K562 (cell line): ENCODE data around the gene NUP50. TPM values are rescaled to one million over a fixed set of nuclear protein-coding genes. Genes with fewer than 3 reads are reported as not detected.

ENCODE experiments used
- BCOR ChIP-seq: fragments of 450-650 bp; IDR thresholded peaks from 2 replicates; pipeline ENCODE4 v1.6.1; 2016
- BRF1 ChIP-seq: IDR thresholded peaks from 3 replicates; pipeline ENCODE4 v1.6.1; 2011; ENCODE audit warnings: borderline replicate concordance, mild to moderate bottlenecking; ENCODE audit not compliant: insufficient read length; ENCODE audit errors: extremely low read depth
- CEBPG ChIP-seq, 3 experiments: fragments of 200-800 bp in 1 of 3; sonication (Bioruptor generic) in 1 of 3; sonication (generic) in 1 of 3; formaldehyde crosslinking in 1 of 3; IDR thresholded peaks in 2 of 3; conservative IDR thresholded peaks in 1 of 3; 2 replicates each; pipeline versions ENCODE4 v1.6.1 to v1.8.0; 2016 to 2022; ENCODE audit warnings: missing compliant biosample characterization in 2 of 3, missing genetic modification characterization in 2 of 3, mild to moderate bottlenecking in 1 of 3, missing genetic modification reagents in 1 of 3
- CLOCK ChIP-seq: fragments of 250-450 bp; sonication (Bioruptor Pico); IDR thresholded peaks from 2 replicates; pipeline ENCODE4 v1.4.0; 2020; ENCODE audit warnings: mild to moderate bottlenecking, moderate library complexity, borderline replicate concordance
- ETV6 ChIP-seq, 3 experiments: fragments of 150-350 bp in 1 of 3; sonication (generic) in 1 of 3; formaldehyde crosslinking in 1 of 3; IDR thresholded peaks; 2 replicates each; pipeline versions ENCODE4 v1.6.1 to v1.8.0; 2014 to 2022; ENCODE audit warnings: borderline replicate concordance in 2 of 3, low read depth in 2 of 3, antibody characterized with exemption in 1 of 3, low read length in 1 of 3, mild to moderate bottlenecking in 1 of 3, missing genetic modification reagents in 1 of 3
- KDM1A ChIP-seq, 2 experiments: fragments of 450-650 bp; IDR thresholded peaks; 2 replicates each; pipeline ENCODE4 v1.6.1; 2016; ENCODE audit warnings: mild to moderate bottlenecking in 2 of 2
- KHSRP ChIP-seq: fragments of 450-650 bp; IDR thresholded peaks from 2 replicates; pipeline ENCODE4 v1.6.1; 2017
- MEF2A ChIP-seq: IDR thresholded peaks from 2 replicates; pipeline ENCODE4 v1.6.1; 2011; ENCODE audit warnings: low read depth, mild to moderate bottlenecking, low read length, moderate library complexity; ENCODE audit not compliant: control insufficient read depth
- PKNOX1 ChIP-seq: fragments of 450-650 bp; IDR thresholded peaks from 2 replicates; pipeline ENCODE4 v1.6.1; 2016
- POLR2A ChIP-seq: fragments of 450-650 bp; conservative IDR thresholded peaks from 2 replicates; pipeline ENCODE4 v1.6.1; 2016
- PYGO2 ChIP-seq: fragments of 450-650 bp; IDR thresholded peaks from 2 replicates; pipeline ENCODE4 v1.6.1; 2016; ENCODE audit warnings: mild to moderate bottlenecking, missing genetic modification characterization, moderate library complexity, missing compliant biosample characterization
- RHOXF2B ChIP-seq: fragments of 250-450 bp; sonication (Bioruptor Pico); conservative IDR thresholded peaks from 2 replicates; pipeline ENCODE4 v1.5.1; 2021
- SETDB1 ChIP-seq: IDR thresholded peaks from one replicate; pipeline ENCODE4 v1.6.1; 2012; ENCODE audit warnings: low read length, control low read depth, inconsistent platforms
- SRSF7 ChIP-seq: fragments of 200-400 bp; formaldehyde crosslinking; optimal IDR thresholded peaks from 2 replicates; pipeline ENCODE3; 2017; ENCODE audit warnings: mild to moderate bottlenecking, low read depth, low read length
- TAF1 ChIP-seq: IDR thresholded peaks from 2 replicates; pipeline ENCODE4 v1.6.1; 2011; ENCODE audit warnings: mild to moderate bottlenecking, low read length, moderate library complexity; ENCODE audit not compliant: insufficient read depth, control insufficient read depth, severe bottlenecking; ENCODE audit errors: extremely low read depth
- WHSC1 ChIP-seq: IDR thresholded peaks from one replicate; pipeline ENCODE4 v1.6.1; 2012; ENCODE audit warnings: low read length, control low read depth, inconsistent platforms
- ZBTB17 ChIP-seq: fragments of 450-650 bp; formaldehyde crosslinking; IDR thresholded peaks from 2 replicates; pipeline ENCODE4 v1.4.0; 2020; ENCODE audit warnings: mild to moderate bottlenecking
- ZNF316 ChIP-seq: fragments of 450-650 bp; IDR thresholded peaks from 2 replicates; pipeline ENCODE4 v1.6.1; 2016
- ZNF395 ChIP-seq: fragments of 200-800 bp; sonication (Bioruptor generic); IDR thresholded peaks from 2 replicates; pipeline ENCODE4 v1.6.1; 2017; ENCODE audit warnings: missing genetic modification characterization, missing compliant biosample characterization
- ZNF586 ChIP-seq: fragments of 450-650 bp; formaldehyde crosslinking; conservative IDR thresholded peaks from 2 replicates; pipeline ENCODE4 v1.4.0; 2020; ENCODE audit warnings: mild to moderate bottlenecking, moderate library complexity
- ZNF655 ChIP-seq: fragments of 250-450 bp; sonication (Bioruptor Pico); IDR thresholded peaks from 2 replicates; pipeline ENCODE4 v1.5.0; 2021
- ZNF76 ChIP-seq: fragments of 250-450 bp; sonication (Bioruptor Pico); IDR thresholded peaks from 2 replicates; pipeline ENCODE4 v1.4.0; 2020; ENCODE audit warnings: mild to moderate bottlenecking, moderate library complexity, borderline replicate concordance
- polyA plus RNA-seq, 8 experiments: library from polyadenylated mRNA; depleted of rRNA in 4 of 8; stranded (reverse) in 5 of 8; unstranded in 3 of 8; fragments of >200 nt; fragmentation: Nextera tagmentation in 2 of 8; fragmentation: Illumina TruSeq in 1 of 8; extraction: Ambion mirVana in 2 of 8; extraction: Trizol in 1 of 8; gene quantifications; 2 replicates each; pipeline versions ENCODE4 v1.2.1 to v1.2.3, GENCODE V29; 2011 to 2014; ENCODE audit warnings: inconsistent platforms in 1 of 8, missing spikeins in 1 of 8
- total RNA-seq, 7 experiments: library from RNA; depleted of rRNA in 6 of 7; stranded (reverse); fragments of >200 nt in 6 of 7; fragmentation: Illumina TruSeq in 2 of 7; extraction: Trizol in 2 of 7; gene quantifications; 2 replicates each; pipeline versions ENCODE4 v1.2.1 to v1.2.3, GENCODE V29; 2011 to 2021; ENCODE audit warnings: low replicate concordance in 1 of 7

The NUP50 gene
- total and polyA plus RNA-seq, 9 of the 15 experiments (the other 6 are each of a cell fraction or from before 2014, with no cell fraction given), result 23.8 to 83.7 (median 55.3) TPM

- no peak for TF ChIP-seq CLOCK
- peak; percentile 33; the same call in 1 of the 2 replicates for TF ChIP-seq BCOR
- TF ChIP-seq ZNF76 (CRISPR knock-in tag), result no peak
- TF ChIP-seq POLR2A, result peak; percentile 73
- no peak for TF ChIP-seq RHOXF2B (CRISPR knock-in tag)
- no peak for TF ChIP-seq MEF2A
- no peak for TF ChIP-seq ZBTB17
- no peak for TF ChIP-seq WHSC1
- TF ChIP-seq CEBPG (CRISPR knock-in tag; IDR thresholded peaks at IDR 0.05), result no peak
- TF ChIP-seq CEBPG (tag; conservative IDR thresholded peaks at IDR 0.05 in 1 of 2, IDR thresholded peaks at IDR 0.05 in 1 of 2), result no peak
- no peak for TF ChIP-seq ETV6 (IDR thresholded peaks at IDR 0.05; ENCODE audit: borderline replicate concordance in 1 of 2, low read depth in 2 of 2, low read length in 1 of 2)
- TF ChIP-seq ETV6 (CRISPR knock-in tag; IDR thresholded peaks at IDR 0.05; ENCODE audit: borderline replicate concordance), result 0 out of 2 replicates have a peak, but pooled peaks have one; percentile 42
- no peak for TF ChIP-seq ZNF395 (CRISPR knock-in tag)
- no peak for TF ChIP-seq SRSF7
- TF ChIP-seq SETDB1, result no peak
- TF ChIP-seq KHSRP, result no peak
- no peak for TF ChIP-seq ZNF316
- peak; percentile 61 for TF ChIP-seq TAF1
- no peak for TF ChIP-seq ZNF655 (CRISPR knock-in tag)
- no peak for TF ChIP-seq KDM1A (IDR thresholded peaks at IDR 0.05)
- TF ChIP-seq ZNF586 (CRISPR knock-in tag), result no peak
- no peak for TF ChIP-seq PKNOX1
- TF ChIP-seq BRF1, result no peak
- TF ChIP-seq PYGO2 (tag), result no peak
These were observed at the start of gene NUP50 (continued) for GRCh38 chr22:45163451-45164269.
